Mesenteric fat pad (tissue), 1 donor: ENCODE data around the gene FUT1. TPM values are rescaled to one million over a fixed set of nuclear protein-coding genes. Genes with fewer than 3 reads are reported as not detected.
"Not testable (repeated sequence)": the region's sequence is repeated elsewhere in the genome, so short reads cannot be mapped to it uniquely, and the experiment has no call there.

ENCODE experiments used
- DNase-seq: peaks from one replicate; pipeline ENCODE4 v3.0.0-alpha.2; 2020; ENCODE audit warnings: low spot score
- long read RNA-seq: library from polyadenylated mRNA; unstranded; transcript quantifications from one replicate; pipeline ENCODE4 v2.0.0, GENCODE V29; 2020
- total RNA-seq: library from RNA; stranded (reverse); fragmentation: NEBNext Ultra II Directional; extraction: Animal tissue kit (Norgen Biotek cat#: 25700); gene quantifications from one replicate; pipeline ENCODE4 v1.2.1, GENCODE V29; 2021
- donor health status: DM: yes; HTN: yes; CAD: no.

FUT1 gene
- 5.7 TPM for total RNA-seq
- long read RNA-seq, partial matches to known transcripts = 5 of 20 reads
- long read RNA-seq, other reads (novel, unspliced or antisense) = 15 of 20 reads

- no peak for DNase-seq
Measured at GRCh38 chr19:48752496-48753365, at the start of gene FUT1. FUT1 (minus strand) TSS chr19:48752641; CDS start chr19:48751281, 1,360 bp downstream.

- DNase-seq = no peak
Measured at GRCh38 chr19:48799358-48800300, 47.2 kb upstream of the FUT1 start.

- DNase-seq = no peak
Measured at GRCh38 chr19:48798937-48799336, 46.5 kb upstream of the FUT1 start.

GRCh38 chr19:48797103-48797502, 44.7 kb upstream of the FUT1 start:
- no peak for DNase-seq

- DNase-seq = no peak
Measured at GRCh38 chr19:48796298-48797083, 44.0 kb upstream of the FUT1 start.

GRCh38 chr19:48795685-48796070, 43.2 kb upstream of the FUT1 start:
- DNase-seq = no peak

- DNase-seq = peak; percentile 94
Measured at GRCh38 chr19:48795055-48795684, 42.7 kb upstream of the FUT1 start.

- no peak for DNase-seq
Measured at GRCh38 chr19:48794291-48794690, 41.9 kb upstream of the FUT1 start.

- DNase-seq = no peak
Measured at GRCh38 chr19:48793271-48793670, 40.8 kb upstream of the FUT1 start.

- DNase-seq = not testable (repeated sequence)
Measured at GRCh38 chr19:48787331-48787730, 34.9 kb upstream of the FUT1 start.

- DNase-seq = not testable (repeated sequence)
Measured at GRCh38 chr19:48786422-48786821, 34.0 kb upstream of the FUT1 start.

- no peak for DNase-seq
Measured at GRCh38 chr19:48784527-48784926, 32.1 kb upstream of the FUT1 start.

- DNase-seq = no peak
Measured at GRCh38 chr19:48780631-48781391, 28.4 kb upstream of the FUT1 start.

- no peak for DNase-seq
Measured at GRCh38 chr19:48779636-48780035, 27.2 kb upstream of the FUT1 start.

GRCh38 chr19:48777720-48778119, 25.3 kb upstream of the FUT1 start:
- no peak for DNase-seq

GRCh38 chr19:48777139-48777538, 24.7 kb upstream of the FUT1 start:
- DNase-seq = no peak

GRCh38 chr19:48772503-48772953, 20.1 kb upstream of the FUT1 start:
- DNase-seq = no peak

GRCh38 chr19:48770734-48771472, 18.5 kb upstream of the FUT1 start:
- no peak for DNase-seq

GRCh38 chr19:48770266-48770665, 17.8 kb upstream of the FUT1 start:
- DNase-seq = no peak
